HepG2 (cell line): ENCODE results near the gene FSD2. TPM values are rescaled to one million over a fixed set of nuclear protein-coding genes. Genes with fewer than 3 reads are reported as not detected.

Source experiments
- ETV5 ChIP-seq: IDR thresholded peaks from 2 replicates; pipeline ENCODE4 v1.6.1; 2018; ENCODE audit warnings: missing biosample characterization, missing genetic modification reagents, inconsistent platforms, borderline replicate concordance
- GATAD2A ChIP-seq: IDR thresholded peaks from 2 replicates; pipeline ENCODE4 v1.6.1; 2016
- HOMEZ ChIP-seq: IDR thresholded peaks from 2 replicates; pipeline ENCODE4 v1.6.1; 2016; ENCODE audit warnings: low read depth
- IKZF4 ChIP-seq: sonication (generic); formaldehyde crosslinking; IDR thresholded peaks from 2 replicates; pipeline ENCODE4 v1.5.1; 2020; ENCODE audit warnings: borderline replicate concordance, mild to moderate bottlenecking, low read depth, missing genetic modification reagents; ENCODE audit errors: not compliant biosample characterization
- KAT2B ChIP-seq: fragments of 150-350 bp; IDR thresholded peaks from 2 replicates; pipeline ENCODE4 v1.6.1; 2014; ENCODE audit warnings: low read depth, low read length, borderline replicate concordance
- MIER2 ChIP-seq: IDR thresholded peaks from 2 replicates; pipeline ENCODE4 v1.6.1; 2016; ENCODE audit warnings: missing biosample characterization, missing genetic modification reagents
- PRDM10 ChIP-seq: sonication (generic); formaldehyde crosslinking; IDR thresholded peaks from 2 replicates; pipeline ENCODE4 v1.4.0; 2020; ENCODE audit warnings: low read depth, missing genetic modification reagents
- RNF2 ChIP-seq: fragments of 450-650 bp; conservative IDR thresholded peaks from 2 replicates; pipeline ENCODE4 v1.6.1; 2016; ENCODE audit warnings: low read depth
- RNF219 ChIP-seq: sonication (generic); formaldehyde crosslinking; IDR thresholded peaks from 2 replicates; pipeline ENCODE4 v1.5.0; 2020; ENCODE audit warnings: mild to moderate bottlenecking, missing genetic modification reagents
- SSRP1 ChIP-seq: IDR thresholded peaks from 2 replicates; pipeline ENCODE4 v1.6.1; 2016; ENCODE audit warnings: control low read depth
- ZNF280B ChIP-seq: sonication (generic); formaldehyde crosslinking; IDR thresholded peaks from 2 replicates; pipeline ENCODE4 v1.5.0; 2020; ENCODE audit warnings: missing genetic modification reagents, mild to moderate bottlenecking, borderline replicate concordance
- ZNF564 ChIP-seq: sonication (generic); formaldehyde crosslinking; IDR thresholded peaks from 2 replicates; pipeline ENCODE4 v1.8.1; 2023; ENCODE audit warnings: mild to moderate bottlenecking, missing genetic modification reagents
- ZNF703 ChIP-seq: sonication (generic); formaldehyde crosslinking; IDR thresholded peaks from 2 replicates; pipeline ENCODE4 v1.5.1; 2020; ENCODE audit warnings: missing genetic modification reagents, mild to moderate bottlenecking, moderate library complexity, borderline replicate concordance
- ZSCAN25 ChIP-seq: sonication (generic); formaldehyde crosslinking; IDR thresholded peaks from 2 replicates; pipeline ENCODE4 v1.8.0; 2022; ENCODE audit warnings: mild to moderate bottlenecking, missing genetic modification reagents
- polyA plus RNA-seq, 8 experiments: library from polyadenylated mRNA; depleted of rRNA in 3 of 8; stranded (reverse) in 7 of 8; unstranded in 1 of 8; fragments of >200 nt; fragmentation: Illumina TruSeq in 4 of 8; extraction: Trizol in 4 of 8; gene quantifications; 2 replicates each; pipeline versions ENCODE4 v1.2.1 to v1.2.3, GENCODE V29; 2011 to 2016; ENCODE audit warnings: low read depth in 4 of 8, missing spikeins in 1 of 8, mixed read lengths in 1 of 8; ENCODE audit not compliant: insufficient read depth in 1 of 8
- total RNA-seq, 5 experiments: library from RNA; depleted of rRNA; stranded (reverse); fragments of >200 nt; fragmentation: Illumina TruSeq; extraction: Trizol; gene quantifications; 2 replicates each; pipeline ENCODE4 v1.2.3, GENCODE V29; 2016; ENCODE audit warnings: low read depth in 1 of 5
- TF ChIP-seq, protein P1 (sequence below): sonication (generic); formaldehyde crosslinking; IDR thresholded peaks from 2 replicates; pipeline ENCODE4 v1.8.1; 2023; ENCODE audit warnings: mild to moderate bottlenecking, inconsistent platforms, moderate library complexity, missing genetic modification reagents, borderline replicate concordance
- TF ChIP-seq, protein P2 (sequence below): sonication (generic); formaldehyde crosslinking; IDR thresholded peaks from 2 replicates; pipeline ENCODE4 v1.4.0; 2020; ENCODE audit warnings: mild to moderate bottlenecking, low read depth, missing genetic modification reagents

FSD2 gene
- total and polyA plus RNA-seq, 2 of the 13 experiments (the other 11 are each of a cell fraction or from before 2014, with no cell fraction given): not detected

- TF ChIP-seq RNF219 (CRISPR knock-in tag): no peak
- TF ChIP-seq ZNF703: no peak
- no peak for TF ChIP-seq ZSCAN25 (CRISPR knock-in tag)
- no peak for TF ChIP-seq IKZF4 (CRISPR knock-in tag)
- TF ChIP-seq ETV5 (CRISPR knock-in tag): peak; percentile 62; the same call in 1 of the 2 replicates
- TF ChIP-seq RNF2: 0 out of 2 replicates have a peak, but pooled peaks have one; percentile 36
- no peak for TF ChIP-seq SSRP1 (CRISPR knock-in tag)
- TF ChIP-seq, protein P1, sequence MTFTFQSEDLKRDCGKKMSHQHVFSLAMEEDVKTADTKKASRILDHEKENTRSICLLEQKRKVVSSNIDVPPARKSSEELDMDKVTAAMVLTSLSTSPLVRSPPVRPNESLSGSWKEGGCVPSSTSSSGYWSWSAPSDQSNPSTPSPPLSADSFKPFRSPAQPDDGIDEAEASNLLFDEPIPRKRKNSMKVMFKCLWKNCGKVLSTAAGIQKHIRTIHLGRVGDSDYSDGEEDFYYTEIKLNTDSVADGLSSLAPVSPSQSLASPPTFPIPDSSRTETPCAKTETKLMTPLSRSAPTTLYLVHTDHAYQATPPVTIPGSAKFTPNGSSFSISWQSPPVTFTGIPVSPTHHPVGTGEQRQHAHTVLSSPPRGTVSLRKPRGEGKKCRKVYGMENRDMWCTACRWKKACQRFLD (CRISPR knock-in tag): 0 out of 2 replicates have a peak, but pooled peaks have one; percentile 45
- TF ChIP-seq KAT2B: no peak
- peak; percentile 89; the same call in 1 of the 2 replicates for TF ChIP-seq ZNF280B (CRISPR knock-in tag)
- peak; percentile 88; the same call in 1 of the 2 replicates for TF ChIP-seq PRDM10
- TF ChIP-seq, protein P2, sequence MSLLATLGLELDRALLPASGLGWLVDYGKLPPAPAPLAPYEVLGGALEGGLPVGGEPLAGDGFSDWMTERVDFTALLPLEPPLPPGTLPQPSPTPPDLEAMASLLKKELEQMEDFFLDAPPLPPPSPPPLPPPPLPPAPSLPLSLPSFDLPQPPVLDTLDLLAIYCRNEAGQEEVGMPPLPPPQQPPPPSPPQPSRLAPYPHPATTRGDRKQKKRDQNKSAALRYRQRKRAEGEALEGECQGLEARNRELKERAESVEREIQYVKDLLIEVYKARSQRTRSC (CRISPR knock-in tag): no peak
- peak; percentile 71; the same call in 1 of the 2 replicates for TF ChIP-seq MIER2
- TF ChIP-seq GATAD2A: peak; percentile 43; the same call in 1 of the 2 replicates
- TF ChIP-seq HOMEZ (CRISPR knock-in tag): no peak; the same call in 1 of the 2 replicates
- TF ChIP-seq ZNF564: no peak
Observed at GRCh38 chr15:82749951-82750830, 55.7 kb downstream of the FSD2 start (continued).
